ENCODE measurements around the gene POP5.

POP5 gene

DNA sequence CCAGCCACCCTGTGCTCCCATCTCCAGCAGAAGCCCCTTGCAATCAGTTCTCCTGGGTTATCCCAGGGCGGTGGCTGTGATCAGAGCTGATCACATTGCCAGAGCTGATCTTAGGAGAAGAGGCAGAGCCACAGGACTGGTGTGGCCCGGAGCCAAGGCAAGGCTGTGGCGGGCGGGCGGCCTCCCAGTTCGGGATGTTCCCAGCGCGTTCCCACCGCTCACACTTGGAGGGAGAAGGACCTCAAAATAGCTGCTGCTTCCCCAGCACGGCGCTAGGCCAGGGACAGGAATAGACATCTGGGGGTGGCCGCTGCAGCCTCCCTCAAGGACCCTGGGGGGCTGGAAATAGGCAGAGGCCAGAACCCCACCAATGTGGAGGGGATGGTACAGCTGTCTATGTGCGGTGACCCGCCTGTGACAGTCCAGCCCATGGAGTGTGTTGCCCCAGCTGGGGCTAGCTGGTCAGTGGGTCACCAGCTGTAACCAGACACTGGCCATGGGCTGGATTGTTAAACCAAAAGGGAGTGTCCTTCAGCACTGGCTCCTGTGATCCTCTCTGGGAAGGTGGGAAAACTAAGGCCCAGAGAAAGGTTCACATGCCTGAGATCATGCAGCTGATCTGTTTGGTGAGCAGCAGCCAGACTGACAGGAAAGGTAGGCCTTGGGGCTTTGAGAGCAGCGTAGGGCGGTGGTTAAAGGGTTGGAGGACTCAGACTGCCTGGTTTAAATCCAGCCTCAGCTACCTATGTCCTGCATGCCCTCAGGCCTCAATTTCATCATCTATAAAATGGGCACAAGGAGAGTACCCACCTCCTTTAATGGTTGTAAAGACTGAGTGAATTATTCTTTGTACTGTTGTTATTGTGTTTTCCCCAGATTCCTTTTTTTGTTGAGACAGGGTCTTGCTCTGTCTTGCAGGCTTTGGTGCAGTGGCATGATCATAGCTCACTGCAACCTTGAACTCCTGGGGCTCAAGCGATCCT lies 8.0 kb upstream of the POP5 start:
- no peak for DNase-seq

DNA sequence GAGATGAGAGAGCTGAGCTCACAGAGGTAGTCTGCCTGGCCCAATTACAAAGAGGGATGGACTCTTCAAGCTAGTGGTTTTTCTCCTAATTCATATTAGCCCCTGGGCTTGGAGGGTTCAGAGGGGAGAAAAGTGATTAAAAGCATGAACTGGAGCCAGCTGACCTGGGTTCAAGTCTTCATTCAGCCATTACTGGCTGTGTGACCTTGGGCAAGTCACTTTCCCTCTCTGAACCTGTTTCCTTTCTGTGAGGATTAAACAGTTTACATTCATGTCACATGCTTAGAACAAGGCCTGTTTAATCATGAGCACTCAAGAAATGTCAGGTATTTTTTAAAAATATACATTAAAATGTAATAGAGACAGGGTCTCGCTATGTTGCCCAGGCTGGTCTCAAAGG lies 7.2 kb upstream of the POP5 start:
- DNase-seq: no peak

DNA sequence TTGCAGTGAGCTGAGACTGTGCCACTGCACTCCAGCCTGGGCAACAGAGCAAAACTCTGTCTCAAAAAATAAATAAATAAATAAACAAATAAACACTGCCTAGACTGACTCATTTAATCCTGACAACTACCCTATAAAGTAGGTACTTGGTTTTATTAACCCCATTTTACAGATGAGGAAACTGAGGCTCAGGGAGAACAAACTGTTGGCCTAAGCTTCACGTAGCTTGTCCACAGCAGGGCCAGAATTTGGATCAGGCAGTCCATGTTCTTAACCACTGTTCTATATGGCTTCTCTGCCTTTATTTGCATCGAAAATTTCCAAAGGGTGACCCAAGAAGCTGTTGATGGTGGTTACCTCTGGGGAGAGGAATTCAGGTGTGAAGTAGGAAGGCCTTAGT lies 5.7 kb upstream of the POP5 start:
- DNase-seq: no peak

DNA sequence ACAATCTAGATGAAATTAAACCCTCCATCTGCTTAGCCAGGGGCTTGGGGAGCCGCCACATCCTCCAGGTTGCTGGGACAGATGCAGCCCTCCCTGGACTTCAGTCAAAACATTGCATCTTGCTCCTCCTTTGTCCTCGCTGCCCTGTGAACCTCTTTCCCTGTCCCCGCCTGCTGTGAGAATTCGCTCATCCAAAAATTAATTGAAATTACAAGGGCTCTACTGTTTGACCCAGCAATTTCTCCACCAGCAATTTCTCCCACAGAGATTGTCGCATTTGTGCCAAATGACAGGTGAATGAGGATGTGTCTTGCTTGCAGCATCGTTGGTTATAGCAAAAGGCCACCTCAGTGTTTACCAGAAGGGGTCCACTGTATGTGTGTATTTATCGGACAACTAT lies 5.0 kb upstream of the POP5 start:
- no peak for DNase-seq

DNA sequence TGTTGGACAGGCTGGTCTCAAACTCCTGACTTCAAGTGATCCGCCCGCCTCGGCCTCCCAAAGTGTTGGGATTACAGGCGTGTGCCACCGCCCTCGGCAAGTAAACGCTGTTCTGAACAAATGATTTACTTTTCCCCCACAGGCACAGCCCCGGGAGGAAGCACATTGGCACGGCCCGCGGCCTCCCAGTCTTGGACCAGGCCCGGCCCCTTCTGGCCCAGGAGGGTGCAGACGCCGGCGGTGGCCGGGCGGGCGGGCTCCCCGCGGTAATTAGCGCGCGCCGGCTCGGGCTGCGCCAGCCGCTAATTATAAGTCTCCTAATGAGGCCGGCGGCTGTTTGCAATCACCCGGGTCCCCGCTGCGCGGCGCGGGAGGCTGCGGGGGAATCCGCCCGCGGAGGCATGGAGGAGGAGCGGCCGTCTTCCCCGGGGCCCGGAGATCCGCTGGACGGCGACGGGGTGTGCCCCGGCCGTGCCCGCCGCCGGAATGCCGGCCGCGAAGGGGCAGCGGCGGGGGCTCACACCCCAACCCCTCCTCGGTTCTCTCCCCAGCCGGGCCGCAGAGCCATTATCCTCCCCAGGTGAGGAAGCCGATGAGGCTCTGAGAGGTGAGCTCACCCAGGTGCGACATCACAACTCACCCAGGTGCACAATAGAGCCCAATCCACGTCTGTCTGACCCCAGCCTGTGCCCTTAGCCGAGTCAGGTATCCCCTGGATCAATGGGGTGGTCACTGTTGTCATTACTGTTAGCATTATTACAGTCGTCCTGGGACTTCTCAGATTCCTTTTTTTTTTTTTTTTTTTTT lies 3.3 kb upstream of the POP5 start:
- no peak for DNase-seq

DNA sequence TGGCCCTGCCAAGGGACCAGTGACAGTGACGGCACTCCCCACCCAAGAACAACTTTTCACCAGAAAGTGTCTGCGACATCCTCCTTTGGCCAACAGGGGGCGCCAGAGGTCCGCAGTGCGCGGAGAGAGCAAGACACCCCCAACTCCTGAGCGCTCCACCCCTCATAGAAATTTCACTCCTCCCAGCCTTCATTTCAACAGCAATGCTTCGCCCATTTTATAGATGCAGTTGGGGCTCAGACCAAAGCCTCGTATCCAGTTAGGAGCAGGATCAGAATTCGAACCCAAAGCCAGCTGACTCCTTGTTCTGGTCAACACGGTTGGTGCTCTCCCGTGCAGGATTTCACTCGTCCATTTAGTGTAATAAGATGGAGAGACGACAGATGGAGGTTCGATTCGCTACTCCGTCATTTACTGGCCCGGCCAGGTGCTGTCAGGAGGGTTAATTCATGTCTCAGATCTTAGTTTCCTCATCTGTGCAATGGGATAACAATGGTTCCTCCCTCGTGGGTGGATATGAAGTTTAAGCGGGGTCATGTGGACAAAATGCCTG lies 2.4 kb upstream of the POP5 start:
- DNase-seq: peak; percentile 49 to 75

DNA sequence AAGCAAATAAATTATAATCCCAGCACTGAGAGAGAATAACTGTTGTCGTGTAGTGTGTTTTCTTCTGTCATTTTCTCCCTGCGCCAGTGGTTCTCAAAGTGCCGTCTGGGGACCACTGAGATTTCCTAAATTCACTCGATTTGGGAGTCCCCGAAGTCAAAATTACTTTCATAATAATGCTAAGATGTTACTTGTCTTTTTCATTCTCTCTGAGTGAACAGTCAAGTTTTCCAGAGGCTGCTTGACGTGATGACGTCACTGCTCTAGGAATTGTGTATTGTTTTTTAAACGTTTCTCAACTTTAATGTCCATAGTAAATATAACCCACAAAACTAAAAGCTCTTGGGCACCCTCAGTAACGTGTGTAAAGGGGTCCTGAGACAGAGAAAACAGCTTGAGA lies 796 bp upstream of the POP5 start:
- DNase-seq: no peak

DNA sequence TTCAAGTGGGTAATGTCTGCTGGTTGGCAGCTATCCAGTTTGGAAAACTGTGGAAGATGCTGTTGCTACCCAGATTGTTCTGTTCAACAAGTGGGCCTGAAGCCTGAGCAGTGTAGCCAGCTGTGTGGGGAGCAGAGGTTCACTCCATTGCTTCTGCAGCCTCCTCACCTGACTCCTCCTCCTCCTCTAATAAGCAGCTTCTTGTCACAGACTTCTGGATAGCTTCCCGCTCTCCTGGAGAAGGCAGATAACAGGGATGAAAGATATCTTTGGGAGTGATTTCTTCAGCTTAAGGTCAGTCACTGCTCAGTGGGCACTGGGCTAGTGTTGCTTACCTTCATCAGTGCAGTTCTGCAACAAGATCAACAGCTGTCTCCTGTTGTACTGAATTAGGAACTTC lies 2.0 kb downstream of the POP5 start:
- DNase-seq: no peak

DNA sequence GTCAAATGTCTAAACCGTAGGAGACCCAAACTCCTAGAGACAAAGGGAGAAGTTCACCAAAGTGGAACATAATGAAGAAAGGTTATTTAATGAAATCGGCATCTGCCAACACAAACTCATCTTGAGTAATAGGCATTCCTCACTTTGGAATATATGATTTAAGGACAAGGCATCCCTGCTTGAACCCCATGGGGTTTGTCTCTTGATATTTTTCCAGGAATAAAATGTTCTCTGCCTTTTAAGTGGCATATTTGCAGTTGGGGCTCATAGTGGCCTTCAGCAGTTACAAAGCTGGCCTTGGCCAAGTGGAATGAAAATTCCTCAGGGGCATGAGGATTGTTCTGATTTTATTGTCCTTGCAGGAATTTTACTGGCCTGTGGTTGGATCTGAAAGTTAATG lies 7.1 kb downstream of the POP5 start:
- no peak for DNase-seq

DNA sequence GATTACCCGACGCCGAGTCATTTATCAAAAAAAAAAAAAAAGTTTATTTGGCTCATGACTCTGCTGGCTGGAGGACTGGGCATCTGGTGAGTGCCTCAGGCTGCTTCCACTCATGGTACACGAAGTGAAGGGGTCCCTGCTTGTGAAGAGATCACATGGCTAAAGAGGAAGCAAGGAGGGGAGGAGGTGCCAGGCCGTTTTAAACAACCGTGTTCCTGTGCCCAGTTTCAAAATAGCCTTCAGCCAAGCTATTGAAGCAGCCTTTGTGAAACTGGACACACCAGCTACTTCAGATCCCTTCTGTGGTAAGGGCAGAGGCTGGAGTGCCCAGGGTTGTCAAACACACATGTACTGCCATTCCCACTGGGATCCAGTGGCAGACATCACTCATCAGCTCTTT lies 7.6 kb downstream of the POP5 start:
- DNase-seq: no peak

DNA sequence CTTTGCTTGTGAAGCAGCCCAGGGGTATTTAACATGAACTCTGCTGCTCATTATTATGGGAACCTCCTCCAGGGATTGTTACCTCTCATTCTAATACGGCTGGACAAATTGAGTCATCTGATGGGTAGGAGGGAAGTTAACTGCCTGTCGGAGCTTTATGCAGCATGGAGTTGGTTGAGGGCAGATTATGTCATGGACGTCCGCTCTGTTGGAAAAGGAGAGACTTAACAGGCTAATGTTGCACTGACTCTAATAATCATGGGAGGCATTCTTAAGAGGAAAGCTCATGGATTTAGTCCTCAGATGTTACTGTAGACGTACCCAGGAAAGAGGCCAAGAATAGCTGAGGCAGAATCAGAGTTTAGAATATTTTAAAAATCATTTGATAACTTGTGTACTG lies 9.9 kb downstream of the POP5 start:
- DNase-seq: no peak

DNA sequence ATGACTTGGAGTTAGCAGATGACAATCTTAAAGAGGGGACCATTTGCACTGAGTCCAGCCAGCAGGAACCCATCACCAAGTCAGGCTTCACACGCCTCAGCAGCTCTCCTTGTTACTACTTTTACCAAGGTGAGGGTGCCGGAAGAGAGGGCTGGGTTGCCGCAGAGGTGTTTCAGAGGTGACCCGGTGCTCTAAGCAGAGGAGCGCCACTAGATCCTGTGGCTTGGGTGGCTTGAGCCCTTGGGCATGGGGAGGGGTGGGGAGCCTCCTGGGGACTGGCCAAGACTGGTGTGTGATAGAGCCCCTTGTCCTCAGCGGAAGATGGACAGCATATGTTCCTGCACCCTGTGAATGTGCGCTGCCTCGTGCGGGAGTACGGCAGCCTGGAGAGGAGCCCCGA lies 17.7 kb downstream of the POP5 start:
- no peak for DNase-seq

DNA sequence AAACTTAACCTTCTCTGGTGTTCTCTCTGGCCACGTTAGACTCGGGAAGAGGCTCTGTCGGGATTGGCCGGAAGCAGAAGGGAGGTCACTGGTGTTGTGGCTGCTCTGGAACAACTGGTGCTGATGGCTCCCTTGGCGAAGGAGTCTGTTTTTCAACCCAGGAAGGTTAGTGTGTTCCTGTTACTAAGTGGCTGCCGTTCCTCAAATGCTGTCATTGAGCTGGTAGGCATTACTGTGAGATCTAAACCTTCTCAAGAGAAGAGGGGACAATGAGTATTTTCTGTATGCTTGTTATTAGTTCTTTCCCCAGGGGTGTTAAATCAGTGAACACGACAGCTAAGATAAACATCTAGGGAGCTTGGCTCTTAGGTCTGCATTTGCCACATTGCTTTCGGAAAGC lies 18.3 kb downstream of the POP5 start:
- no peak for DNase-seq

DNA sequence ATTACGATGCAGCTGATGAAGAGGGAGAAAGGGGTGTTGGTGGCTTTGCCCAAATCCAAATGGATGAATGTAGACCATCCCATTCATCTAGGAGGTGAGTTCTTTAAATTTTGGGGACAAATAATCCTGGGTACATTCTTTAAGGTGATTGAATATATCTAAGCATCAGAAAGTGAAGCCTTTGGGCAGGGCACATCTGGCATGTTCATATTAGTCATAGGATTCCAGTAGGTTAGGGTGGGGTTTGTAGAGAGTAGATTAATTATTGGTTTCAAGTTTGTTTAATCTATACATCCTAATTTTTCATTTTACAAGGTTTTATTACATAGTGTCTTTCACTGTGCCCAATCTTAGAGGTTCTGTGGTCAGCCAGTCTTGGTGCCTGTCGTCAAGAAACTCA lies 23.6 kb downstream of the POP5 start:
- DNase-seq: no peak

DNA sequence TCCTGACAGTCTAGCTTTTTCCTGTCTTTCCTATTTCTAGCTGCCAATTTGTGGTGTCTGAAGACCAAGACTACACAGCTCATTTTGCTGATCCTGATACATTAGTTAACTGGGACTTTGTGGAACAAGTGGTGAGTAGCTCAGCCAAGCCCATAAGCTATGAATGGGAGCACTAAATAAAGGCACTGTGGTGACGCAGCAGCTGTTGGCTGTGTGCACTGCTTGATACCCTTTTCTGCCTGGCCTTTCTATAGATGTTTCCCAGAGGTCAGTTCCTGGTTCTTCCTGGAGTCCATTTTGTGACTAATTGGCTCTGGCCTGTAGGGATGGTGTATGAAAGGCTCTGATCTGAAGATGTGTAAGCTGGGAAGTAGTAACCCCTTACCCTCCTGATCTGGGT lies 26.5 kb downstream of the POP5 start:
- no peak for DNase-seq

DNA sequence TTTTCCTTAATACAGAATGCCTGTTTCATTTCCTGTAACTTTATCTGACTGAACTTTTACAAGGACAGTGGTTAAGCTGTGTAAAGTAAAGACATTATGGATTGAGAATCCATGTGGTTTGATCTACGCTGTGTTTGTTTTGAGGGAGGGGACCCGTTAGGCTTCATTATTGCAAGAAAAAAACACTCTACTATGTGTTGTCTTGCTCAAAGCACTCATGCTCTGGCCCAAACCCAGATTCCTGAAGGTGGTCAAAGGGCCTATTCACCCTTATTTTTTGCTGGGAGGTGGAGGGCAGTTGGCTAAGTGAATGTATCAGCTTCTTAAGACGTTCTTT lies 35.2 kb downstream of the POP5 start:
- no peak for DNase-seq

DNA sequence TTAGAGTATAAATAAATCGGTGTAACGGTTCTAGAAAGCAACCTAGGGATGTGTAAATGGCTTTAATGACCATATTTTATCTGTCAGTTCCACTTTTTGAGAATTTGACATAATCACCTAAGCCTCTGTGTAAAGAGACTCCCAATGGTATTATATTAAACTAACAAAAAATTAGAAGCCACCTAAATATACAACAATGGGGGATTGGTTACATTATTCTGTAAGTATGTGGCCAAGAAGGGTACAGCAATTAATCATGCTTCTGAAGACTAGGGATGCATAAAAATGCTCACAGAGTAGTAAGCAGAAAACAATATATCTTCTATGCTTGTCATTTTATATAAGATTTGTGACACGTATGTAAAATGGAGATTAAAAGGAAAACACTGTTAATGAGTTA lies 36.5 kb downstream of the POP5 start:
- no peak for DNase-seq

DNA sequence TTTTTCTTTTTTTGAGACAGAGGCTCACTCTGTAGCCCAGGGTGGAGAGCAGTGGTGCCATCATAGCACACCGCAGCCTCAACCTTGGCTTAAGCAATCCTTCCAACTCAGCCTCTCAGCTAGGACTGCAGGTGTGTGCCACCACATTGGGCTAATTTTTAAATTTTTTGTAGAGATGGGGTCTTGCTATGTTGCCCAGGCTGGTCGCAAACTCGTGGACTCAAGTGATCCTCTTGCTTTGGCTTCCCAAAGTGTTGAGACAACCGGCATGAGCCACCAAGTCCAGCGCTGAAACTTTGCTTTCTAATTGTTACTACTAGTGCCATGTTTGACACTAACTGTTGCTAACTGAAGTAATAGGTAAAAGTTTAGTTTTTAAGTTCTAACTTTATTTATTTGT lies 39.0 kb downstream of the POP5 start:
- DNase-seq: no peak

DNA sequence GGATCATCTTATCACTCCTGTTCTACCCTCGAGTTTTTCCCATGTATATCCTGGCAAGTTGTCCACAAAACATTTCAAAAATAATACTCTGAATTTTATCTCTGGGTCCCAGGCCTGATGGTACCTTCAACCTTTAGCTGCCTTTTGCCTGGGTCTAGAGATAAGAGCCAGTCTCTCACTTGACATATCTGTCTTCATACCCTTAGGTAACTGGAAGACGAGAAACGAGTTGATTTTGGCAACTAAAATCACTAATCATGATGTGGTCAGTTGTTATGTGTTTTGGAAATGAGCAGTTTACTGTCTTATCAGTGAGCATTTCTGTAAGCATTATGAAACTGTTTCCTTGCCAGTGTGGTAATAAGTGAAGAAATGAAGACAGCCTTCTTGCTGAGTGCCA lies 40.8 kb downstream of the POP5 start:
- DNase-seq: no peak

DNA sequence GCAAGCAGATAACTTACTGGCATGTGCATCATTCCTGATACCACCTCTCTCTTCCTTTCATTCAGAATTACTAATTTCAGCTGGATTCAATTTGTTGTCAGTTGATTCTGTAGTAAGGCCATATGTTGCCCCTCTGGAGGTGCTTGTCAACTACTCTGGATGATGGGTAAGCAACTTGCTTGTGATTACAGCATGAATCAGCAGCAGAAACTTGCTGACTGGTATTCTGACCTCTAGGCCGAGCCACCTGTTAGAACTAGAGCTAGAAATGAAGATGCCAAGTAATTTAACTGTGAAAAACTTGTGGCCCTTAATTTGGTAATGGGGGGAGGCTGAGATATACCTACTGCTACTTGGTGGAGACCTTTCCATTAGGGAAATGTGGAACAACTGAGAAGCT lies 41.9 kb downstream of the POP5 start:
- DNase-seq: no peak

DNA sequence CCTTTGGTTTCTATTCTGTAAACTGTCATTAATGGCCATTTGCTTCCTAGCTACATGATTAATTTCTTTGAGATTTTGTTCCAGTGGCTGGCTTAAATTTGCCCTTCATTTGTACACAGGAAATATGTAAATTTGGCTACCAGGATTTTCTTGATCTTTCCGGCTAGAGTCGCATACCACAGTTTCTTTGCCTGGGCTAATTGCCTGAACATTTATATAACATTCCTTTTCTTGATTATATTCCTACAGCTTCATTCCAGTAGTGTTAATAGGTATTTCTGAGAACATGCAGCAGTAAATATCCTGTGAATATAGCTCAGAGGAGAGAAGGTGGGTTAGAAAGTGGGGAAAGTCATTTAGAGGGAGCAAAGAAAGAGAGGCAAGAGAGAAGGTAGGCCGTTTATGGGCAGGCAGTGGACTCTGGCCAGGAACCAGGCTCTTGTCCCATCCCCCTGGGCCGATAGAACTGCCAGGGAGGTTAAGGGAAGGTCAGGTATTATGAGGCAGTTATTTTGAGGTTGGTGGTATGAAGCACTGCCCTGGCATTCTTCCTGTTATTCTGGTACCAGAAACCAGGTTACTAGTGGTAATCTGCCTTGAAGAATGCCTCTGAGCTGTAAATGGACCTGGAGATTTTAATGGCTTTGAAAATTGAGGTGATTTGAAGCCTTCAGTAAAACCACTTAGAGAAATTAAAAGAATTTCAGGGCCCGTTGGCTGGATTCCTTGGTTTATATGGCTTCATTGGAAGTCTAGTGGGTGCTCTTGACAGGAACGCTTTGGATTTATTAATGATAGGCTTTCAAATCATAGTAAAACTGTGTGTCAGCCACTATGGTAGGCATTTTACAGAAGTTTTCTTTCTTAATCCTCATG lies 42.7 kb downstream of the POP5 start:
- no peak for DNase-seq

DNA sequence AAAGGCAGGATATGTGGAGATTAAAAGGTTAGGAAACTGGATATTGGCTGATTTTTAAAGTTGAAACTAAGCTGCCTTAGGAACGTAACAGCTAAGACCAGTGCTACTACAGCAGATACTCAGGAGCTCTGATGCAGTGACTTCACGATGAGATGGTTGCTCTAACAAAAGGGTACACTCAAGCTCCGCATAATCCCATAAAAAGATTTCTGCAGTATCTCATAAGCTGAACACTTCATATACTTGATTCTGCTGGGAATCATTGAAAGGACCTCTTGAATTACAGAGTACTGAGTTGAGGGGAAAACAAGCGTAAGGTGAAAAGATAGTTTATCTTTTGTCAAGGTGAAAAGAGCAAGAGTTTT lies 43.4 kb downstream of the POP5 start:
- no peak for DNase-seq

Data from SHP77 (cell line).